Endothelial cell of umbilical vein (primary cell): ENCODE results near the gene CHST15. TPM values are rescaled to one million over a fixed set of nuclear protein-coding genes. Genes with fewer than 3 reads are reported as not detected.

Experiments
- BruUV-seq: library from RNA; stranded (reverse); fragments of 400-500 nt; replicated peaks from 2 replicates; lab custom pipeline; 2021; lab: Mats Ljungman, UMichigan
- CTCF ChIA-PET: fragments of 300-600, 350-600 bp; sonication (Branson Sonifier 250); formaldehyde crosslinking; loops from one replicate; lab custom pipeline; 2021; ENCODE audit warnings: antibody characterized with exemption, inconsistent platforms; lab: Charles Lee
- POLR2A ChIA-PET: fragments of 300-600, 350-600 bp; sonication (Branson Sonifier 250); formaldehyde crosslinking; loops from one replicate; lab custom pipeline; 2021; ENCODE audit warnings: antibody characterized with exemption, inconsistent platforms; lab: Charles Lee
- DNase-seq: peaks from one replicate; pipeline ENCODE4 v3.0.0-alpha.2; 2011; ENCODE audit warnings: low read depth, low spot score
- FAIRE-seq: peaks from 2 replicates; lab custom pipeline; 2011; peaks lifted over from hg19 to GRCh38; lab: Jason Lieb, UNC
- H2AFZ ChIP-seq: 2 replicates; pipeline ENCODE4 v1.6.0; 2012; ENCODE audit warnings: low read depth, low read length, control low read depth, inconsistent platforms
- H3K27ac ChIP-seq: 2 replicates; pipeline ENCODE4 v1.5.1; 2011; ENCODE audit warnings: low read depth, mild to moderate bottlenecking, control low read depth, low read length, moderate library complexity; ENCODE audit not compliant: insufficient read depth
- H3K27me3 ChIP-seq, 2 experiments: 2 replicates each; pipeline versions ENCODE4 v1.6.0 to v1.6.1; 2011; ENCODE audit warnings: low read length in 2 of 2, mixed read lengths in 1 of 2; ENCODE audit not compliant: control insufficient read depth in 2 of 2, insufficient read depth in 2 of 2
- H3K36me3 ChIP-seq, 2 experiments: 2 replicates in 1 of 2; 3 replicates in 1 of 2; pipeline ENCODE4 v1.5.1; 2011; ENCODE audit warnings: low read length in 2 of 2, mild to moderate bottlenecking in 1 of 2, moderate library complexity in 1 of 2; ENCODE audit not compliant: control insufficient read depth in 2 of 2, insufficient read depth in 2 of 2; ENCODE audit errors: extremely low read depth in 1 of 2
- H3K4me1 ChIP-seq: 3 replicates; pipeline ENCODE4 v1.5.1; 2011; ENCODE audit warnings: mild to moderate bottlenecking, low read length; ENCODE audit not compliant: control insufficient read depth, insufficient read depth; ENCODE audit errors: extremely low read depth
- H3K4me2 ChIP-seq: 2 replicates; pipeline ENCODE4 v1.6.1; 2011; ENCODE audit warnings: low read length, control low read depth, mixed read lengths; ENCODE audit not compliant: insufficient read depth
- H3K4me3 ChIP-seq, 3 experiments: fragments of 200-600 bp in 1 of 3; sonication (generic), shearing (Covaris generic) in 1 of 3; replicated peaks in 1 of 3; 2 replicates each; pipeline ENCODE4 v1.5.1; 2011 to 2016; ENCODE audit warnings: control low read depth in 3 of 3, low read length in 3 of 3, mild to moderate bottlenecking in 2 of 3, inconsistent platforms in 1 of 3, low read depth in 1 of 3, moderate library complexity in 1 of 3; ENCODE audit not compliant: insufficient read depth in 1 of 3
- H3K79me2 ChIP-seq: 2 replicates; pipeline ENCODE4 v1.6.0; 2012; ENCODE audit warnings: low read length, inconsistent platforms; ENCODE audit not compliant: control insufficient read depth, insufficient read depth
- H3K9ac ChIP-seq: replicated peaks from 2 replicates; pipeline ENCODE3; 2011; ENCODE audit warnings: low read length, control low read depth; ENCODE audit not compliant: insufficient read depth; ENCODE audit errors: extremely low read depth
- H3K9me1 ChIP-seq: replicated peaks from 3 replicates; pipeline ENCODE4 v1.6.0; 2011; ENCODE audit warnings: mild to moderate bottlenecking, low read length; ENCODE audit not compliant: control insufficient read depth, insufficient read depth; ENCODE audit errors: extremely low read depth
- H3K9me3 ChIP-seq: replicated peaks from 2 replicates; pipeline ENCODE4 v1.5.1; 2012; ENCODE audit warnings: low read length, inconsistent platforms; ENCODE audit not compliant: control insufficient read depth, insufficient read depth
- H4K20me1 ChIP-seq: replicated peaks from 2 replicates; pipeline ENCODE3; 2011; ENCODE audit warnings: mild to moderate bottlenecking, low read length; ENCODE audit not compliant: control insufficient read depth, insufficient read depth; ENCODE audit errors: extremely low read depth
- CTCF ChIP-seq, 2 donors: IDR thresholded peaks; 1 replicate in 1 of 2; 2 replicates in 1 of 2; pipeline ENCODE4 v1.5.1; 2011; ENCODE audit warnings: low read length in 2 of 2, mild to moderate bottlenecking in 2 of 2, moderate library complexity in 2 of 2, control low read depth in 1 of 2, inconsistent platforms in 1 of 2, low read depth in 1 of 2; ENCODE audit not compliant: insufficient read depth in 1 of 2; ENCODE audit errors: extremely low read depth in 1 of 2
- EZH2 ChIP-seq: IDR thresholded peaks from 2 replicates; pipeline ENCODE4 v1.6.1; 2012; ENCODE audit warnings: borderline replicate concordance, low read depth, mild to moderate bottlenecking, moderate library complexity, low read length, inconsistent platforms; ENCODE audit not compliant: severe bottlenecking
- GATA2 ChIP-seq: IDR thresholded peaks from 2 replicates; pipeline ENCODE4 v1.7.0; 2011; ENCODE audit warnings: low read depth, mild to moderate bottlenecking, moderate library complexity, mixed read lengths, low read length; ENCODE audit not compliant: insufficient read length, insufficient read depth
- JUN ChIP-seq: IDR thresholded peaks from 2 replicates; pipeline ENCODE4 v1.6.1; 2011; ENCODE audit warnings: borderline replicate concordance, low read depth; ENCODE audit not compliant: insufficient read length, insufficient read depth
- MAX ChIP-seq: IDR thresholded peaks from 2 replicates; pipeline ENCODE4 v1.6.1; 2011; ENCODE audit not compliant: insufficient read depth, insufficient read length
- MYC ChIP-seq: IDR thresholded peaks from one replicate; pipeline ENCODE4 v1.6.1; 2011; ENCODE audit warnings: mild to moderate bottlenecking, low read depth, low read length
- POLR2A ChIP-seq: IDR thresholded peaks from 2 replicates; pipeline ENCODE4 v1.6.1; 2012; ENCODE audit warnings: low read depth, mild to moderate bottlenecking, control low read depth, low read length
- POLR2AphosphoS5 ChIP-seq: IDR thresholded peaks from 2 replicates; pipeline ENCODE4 v1.6.1; 2012; ENCODE audit warnings: low read depth, mild to moderate bottlenecking, control low read depth, low read length, moderate library complexity; ENCODE audit not compliant: insufficient read depth
- dilution Hi-C: fragments of 300-500 bp; cut with MboI; formaldehyde crosslinking; loops from one replicate; pipeline ENCODE4 v1.15.0; 2019; ENCODE audit warnings: low sequenced_read_pairs; ENCODE audit not compliant: extremely low pct_ligation_motif_present
- intact Hi-C: fragments of 100-400 bp; cut with micrococcal nuclease; formaldehyde crosslinking; loops from one replicate; pipeline ENCODE4 v1.10.0; 2022
- polyA plus RNA-seq, 4 experiments: library from polyadenylated mRNA; depleted of rRNA in 3 of 4; stranded (reverse) in 3 of 4; unstranded in 1 of 4; fragments of >200 nt; gene quantifications; 2 replicates each; pipeline versions ENCODE4 v1.2.1 to v1.2.3, GENCODE V29; 2011 to 2012; ENCODE audit warnings: missing spikeins in 1 of 4
- total RNA-seq: library from RNA; stranded (reverse); gene quantifications from 2 replicates; pipeline ENCODE4 v1.2.3, GENCODE V29; 2021

Gene CHST15
- total and polyA plus RNA-seq, 2 donors (not counting 3 experiments of a cell fraction or from before 2014, with no cell fraction given) = 23.1 to 29.2 TPM

- no peak overlapping the region for H3K9ac ChIP-seq
Observed at GRCh38 chr10:124091646-124092249, 1.6 kb downstream of the CHST15 start.

GRCh38 chr10:124090601-124091209 is 2.7 kb downstream of the CHST15 start:
- intact Hi-C loops (no loop called here), dilution Hi-C loops (no loop called here)
- peaks cover 0 to 39% of the 10 kb centered on the region in 2 experiments for H3K27me3 ChIP-seq
- no peaks in the 10 kb centered on the region for H4K20me1 ChIP-seq
- BruUV-seq = no TSS peak
- H3K79me2 ChIP-seq = no peaks in the 10 kb centered on the region
- no peak overlapping the region for H3K27ac ChIP-seq
- ChIA-PET CTCF (interaction anchor here (0.9 to 1.3 kb wide), 2 partner anchors 96 to 298 kb away, joined by 3 to 4 read pairs; no protein-coding TSS in a partner anchor), POLR2A (interaction anchor here (0.7 kb wide), 1 partner anchor 248 kb away, joined by 3 read pairs; no protein-coding TSS in a partner anchor)
- no peaks in the 10 kb centered on the region for H3K9me3 ChIP-seq
- H3K9me1 ChIP-seq = no peaks in the 10 kb centered on the region
- no peak overlapping the region for H3K4me2 ChIP-seq
- TF ChIP-seq POLR2AphosphoS5 = no peak
- no peak for TF ChIP-seq CTCF (IDR thresholded peaks at IDR 0.05; ENCODE audit: extremely low read depth in 1 of 2, insufficient read depth in 1 of 2, low read depth in 1 of 2, low read length in 2 of 2)
- TF ChIP-seq GATA2 = no peak
- no peak for TF ChIP-seq MYC
- no peak for TF ChIP-seq MAX
- no peak for TF ChIP-seq JUN
- TF ChIP-seq POLR2A = no peak
- H3K4me3 ChIP-seq = no peak overlapping the region
- DNase-seq = no peak
- no peak overlapping the region for H3K9ac ChIP-seq
- FAIRE-seq = no peak
- H2AFZ ChIP-seq = no peak overlapping the region
- H3K36me3 ChIP-seq = no peaks in the 10 kb centered on the region
- H3K4me1 ChIP-seq = peaks cover 6% of the 10 kb centered on the region

More at GRCh38 chr10:124091646-124092249, 1.6 kb downstream of the CHST15 start:
- dilution Hi-C loops = no loop called here
- no peaks in the 10 kb centered on the region for H3K9me1 ChIP-seq
- ChIA-PET CTCF (interaction anchor here (1.2 to 3.8 kb wide), 8 partner anchors 13 to 297 kb away, joined by 3 to 26 read pairs (median 4); no protein-coding TSS in a partner anchor), POLR2A (no interaction called here)
- peak overlapping the region; percentile 65 for H3K4me2 ChIP-seq
- FAIRE-seq (no peak), DNase-seq (peak; percentile 38)
- H2AFZ ChIP-seq = peak overlapping the region; percentile 60
- H3K36me3 ChIP-seq = no peaks in the 10 kb centered on the region
- peaks cover 2 to 43% of the 10 kb centered on the region in 2 experiments for H3K27me3 ChIP-seq
- no peaks in the 10 kb centered on the region for H3K79me2 ChIP-seq
- no peaks in the 10 kb centered on the region for H3K9me3 ChIP-seq
- TF ChIP-seq GATA2 (no peak), EZH2 (peak; percentile 62)
- H3K4me1 ChIP-seq = peaks cover 6% of the 10 kb centered on the region
- intact Hi-C loops = loop anchor here (1.0 kb wide), 1 partner anchor 298 kb away; no protein-coding TSS in a partner anchor
- H4K20me1 ChIP-seq = no peaks in the 10 kb centered on the region
- BruUV-seq = no TSS peak
- H3K4me3 ChIP-seq = peak overlapping the region; percentile 34 to 75 (median 42)
- H3K27ac ChIP-seq = no peak overlapping the region
